GM21529 (cell line): Measurements from ENCODE around the gene ZNF331.
A peak's percentile ranks its signal among the peaks of the same experiment; 100 is the strongest.

Experiments used
- ATAC-seq: cut with Tn5 transposase; IDR thresholded peaks from one replicate; pipeline ENCODE4 v1.9.1; 2021; ENCODE audit not compliant: unreplicated experiment

ZNF331 gene

GRCh38 chr19:53520547-53521372 lies 17.2 kb upstream of the ZNF331 start:
- ATAC-seq = peak; percentile 92

- ATAC-seq = peak; percentile 6
Observed at GRCh38 chr19:53521373-53522202, 16.4 kb upstream of the ZNF331 start.

- ATAC-seq = no peak
Observed at GRCh38 chr19:53525922-53526321, 12.0 kb upstream of the ZNF331 start.

GRCh38 chr19:53530622-53531021 lies 7.3 kb upstream of the ZNF331 start:
- no peak for ATAC-seq

GRCh38 chr19:53531457-53531856 lies 6.5 kb upstream of the ZNF331 start:
- ATAC-seq = no peak

GRCh38 chr19:53532362-53532761 lies 5.6 kb upstream of the ZNF331 start:
- no peak for ATAC-seq

GRCh38 chr19:53536225-53536548 lies 1.8 kb upstream of the ZNF331 start:
- no peak for ATAC-seq

GRCh38 chr19:53537121-53537520 lies 824 bp upstream of the ZNF331 start:
- peak; percentile 16 for ATAC-seq

GRCh38 chr19:53538378-53539109 lies 599 bp downstream of the ZNF331 start:
- ATAC-seq = no peak

- no peak for ATAC-seq
Observed at GRCh38 chr19:53540091-53540490, 2.1 kb downstream of the ZNF331 start.

- no peak for ATAC-seq
Observed at GRCh38 chr19:53541971-53542370, 4.0 kb downstream of the ZNF331 start.

GRCh38 chr19:53545271-53546065 lies 7.5 kb downstream of the ZNF331 start:
- no peak for ATAC-seq

GRCh38 chr19:53546758-53547513 lies 9.0 kb downstream of the ZNF331 start:
- ATAC-seq = no peak

- no peak for ATAC-seq
Observed at GRCh38 chr19:53549340-53549739, 11.4 kb downstream of the ZNF331 start.

GRCh38 chr19:53552001-53552721 lies 14.2 kb downstream of the ZNF331 start:
- no peak for ATAC-seq

- no peak for ATAC-seq
Observed at GRCh38 chr19:53553156-53553555, 15.2 kb downstream of the ZNF331 start.

GRCh38 chr19:53553865-53554791 lies 16.2 kb downstream of the ZNF331 start:
- ATAC-seq = peak; percentile 64

GRCh38 chr19:53554804-53555203 lies 16.9 kb downstream of the ZNF331 start:
- ATAC-seq = no peak
